GM12891 (cell line): ENCODE results near the gene RNF222.

ENCODE experiments used
- DNase-seq: peaks from one replicate; pipeline ENCODE4 v3.0.0; 2011; ENCODE audit warnings: low spot score; ENCODE audit not compliant: insufficient read length
- FAIRE-seq: peaks from 2 replicates; lab custom pipeline; 2011; peaks lifted over from hg19 to GRCh38; lab: Jason Lieb, UNC
- PAX5 ChIP-seq: IDR thresholded peaks from 2 replicates; pipeline ENCODE4 v1.6.1; 2011; ENCODE audit warnings: low read length, moderate library complexity, mild to moderate bottlenecking; ENCODE audit not compliant: insufficient read depth, severe bottlenecking
- POLR2A ChIP-seq: IDR thresholded peaks from 2 replicates; pipeline ENCODE4 v1.6.1; 2011; ENCODE audit warnings: low read depth, low read length, control low read depth
- POLR2AphosphoS5 ChIP-seq: IDR thresholded peaks from 2 replicates; pipeline ENCODE4 v1.6.1; 2011; ENCODE audit warnings: low read depth, low read length, control low read depth
- POU2F2 ChIP-seq: IDR thresholded peaks from 2 replicates; pipeline ENCODE4 v1.6.1; 2011; ENCODE audit warnings: low read depth, mild to moderate bottlenecking, control low read depth, low read length, moderate library complexity
- SPI1 ChIP-seq: IDR thresholded peaks from 2 replicates; pipeline ENCODE4 v1.6.1; 2011; ENCODE audit warnings: low read depth, low read length, control low read depth
- TAF1 ChIP-seq: IDR thresholded peaks from 2 replicates; pipeline ENCODE4 v1.6.1; 2011; ENCODE audit warnings: low read depth, low read length, control low read depth

The RNF222 gene

DNA sequence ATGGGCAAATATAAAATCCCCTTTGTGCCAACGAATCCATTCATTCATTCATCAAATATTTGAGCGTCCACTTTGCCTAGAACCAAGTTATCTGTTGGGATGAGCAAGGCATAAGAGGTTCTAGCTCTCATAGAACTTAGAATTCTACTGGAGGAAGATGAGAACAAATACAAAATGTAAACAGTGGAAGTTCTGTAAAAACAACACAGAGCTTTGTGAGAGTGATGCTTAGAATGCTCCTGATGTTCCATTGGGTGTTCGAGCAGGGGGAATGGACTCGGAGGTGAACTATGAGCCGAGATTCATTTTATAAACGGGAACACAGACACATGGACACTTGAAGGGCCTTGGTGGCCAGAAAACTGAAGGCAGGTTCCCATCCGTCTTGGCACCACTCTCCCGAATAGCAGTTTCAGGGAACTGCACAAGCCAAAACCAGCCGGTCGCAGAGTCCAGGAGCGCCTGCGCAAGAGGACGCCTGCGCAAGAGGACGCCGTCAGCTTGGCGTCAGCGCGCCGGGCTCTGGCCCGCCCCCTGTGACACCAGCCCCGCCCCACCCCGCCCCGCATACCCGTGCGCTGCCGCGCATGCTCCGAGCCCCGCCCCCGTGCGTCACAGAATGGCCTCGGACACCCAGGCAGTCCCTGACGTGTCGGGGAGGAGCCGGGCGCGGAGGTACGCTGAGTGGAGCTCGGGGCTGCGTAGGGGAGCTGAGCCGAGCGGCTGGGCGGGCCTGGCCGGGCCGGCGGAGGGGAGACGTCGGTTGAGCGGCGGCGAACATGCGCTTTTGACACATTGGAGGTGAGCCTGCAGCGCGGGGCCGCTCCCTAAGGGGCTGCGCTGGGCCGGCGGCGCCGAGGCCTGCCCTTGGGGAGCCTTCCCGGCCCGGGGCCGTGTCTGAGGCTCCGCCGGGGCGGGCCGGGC lies 37.9 kb upstream of the RNF222 start, which contains the start of gene NDEL1:
Gene NDEL1 (plus strand): TSS at position 640 of the 924 bp plus-strand sequence. CDS start 8,388 bp downstream, outside the sequence.
- peak; percentile 97 for FAIRE-seq
- DNase-seq = peak; percentile 98
- TF ChIP-seq POU2F2 = peak; percentile 27; the same call in 1 of the 2 replicates
- peak; percentile 88 for TF ChIP-seq POLR2AphosphoS5
- TF ChIP-seq SPI1 = no peak
- TF ChIP-seq TAF1 = peak; percentile 74; the same call in 1 of the 2 replicates
- TF ChIP-seq POLR2A = peak; percentile 91
- no peak for TF ChIP-seq PAX5

DNA sequence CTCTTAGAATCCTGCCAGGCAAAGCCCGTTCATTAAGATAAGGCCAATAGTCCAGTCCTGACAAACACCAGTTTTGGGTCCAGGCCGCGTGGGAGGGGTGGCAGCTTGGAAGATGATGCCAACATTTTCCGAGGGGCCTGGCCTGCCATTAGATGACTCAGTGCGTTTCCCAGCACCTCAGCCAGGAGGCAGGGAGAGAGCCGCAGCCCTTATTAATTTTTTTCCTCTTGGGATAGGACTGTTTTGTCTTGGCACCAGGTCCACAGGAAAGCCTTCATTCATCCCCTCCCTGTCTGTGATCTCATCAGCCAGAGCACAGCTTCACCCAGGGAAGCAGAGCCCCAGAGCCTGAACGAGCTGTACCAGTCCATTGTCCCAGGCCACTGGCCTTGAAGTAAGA lies 33.3 kb upstream of the RNF222 start:
- FAIRE-seq (no peak), DNase-seq (no peak)
- TF ChIP-seq POU2F2 (no peak), TAF1 (no peak), POLR2AphosphoS5 (no peak), PAX5 (no peak)

DNA sequence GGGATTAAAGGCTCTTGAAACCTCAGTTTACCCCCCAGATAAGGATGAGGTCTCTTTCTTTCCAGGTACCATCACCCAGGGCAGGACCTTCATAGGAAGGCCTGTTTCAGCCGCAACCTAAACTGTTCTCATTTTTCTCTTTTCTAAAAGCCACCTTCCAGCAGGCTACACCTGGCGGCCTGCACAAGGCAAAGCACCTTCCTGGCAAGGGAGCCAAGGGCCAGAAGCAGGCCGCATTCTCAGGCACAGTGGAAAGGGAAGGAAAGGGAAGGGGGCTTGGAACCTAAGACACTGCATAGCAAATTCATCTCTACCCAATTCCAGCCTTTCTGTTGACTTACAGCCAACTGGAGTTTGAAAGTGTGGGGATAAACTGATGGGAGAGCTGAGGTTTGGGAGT lies 29.2 kb upstream of the RNF222 start:
- no peak for TF ChIP-seq SPI1
- no peak for TF ChIP-seq POLR2A
- no peak for TF ChIP-seq POLR2AphosphoS5
- no peak for TF ChIP-seq POU2F2
- TF ChIP-seq TAF1 = no peak
- DNase-seq = no peak
- FAIRE-seq = no peak

DNA sequence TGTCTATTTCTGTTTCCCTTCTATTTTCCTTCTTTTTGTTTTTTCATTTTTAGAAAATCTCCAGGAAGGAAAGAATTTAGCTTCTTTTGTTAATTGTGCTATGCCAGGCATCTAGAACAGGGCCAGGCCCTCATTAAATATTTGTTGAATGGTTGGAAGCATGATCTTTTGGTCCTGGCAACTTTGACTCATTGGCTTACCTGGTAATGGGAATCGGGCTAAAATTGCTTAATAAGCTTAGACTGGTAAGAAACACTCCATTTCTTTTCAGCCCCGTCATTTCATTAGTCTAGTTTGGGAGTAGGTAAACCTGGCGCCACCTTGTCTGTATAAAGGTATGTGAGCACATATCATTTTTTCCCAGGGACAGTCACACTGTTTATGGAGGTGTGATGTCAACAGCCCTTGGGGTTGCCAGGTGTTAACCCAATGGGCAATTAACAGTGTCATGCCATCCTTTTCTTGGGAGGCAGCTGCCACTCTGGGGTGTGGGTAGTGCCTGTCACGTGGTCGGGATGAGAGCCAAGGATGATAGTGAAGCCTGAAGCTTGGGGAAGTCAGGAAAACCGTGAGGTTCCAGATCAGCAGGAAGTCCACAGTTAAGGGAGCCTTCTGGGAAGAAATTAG lies 28.6 kb upstream of the RNF222 start:
- no peak for FAIRE-seq

DNA sequence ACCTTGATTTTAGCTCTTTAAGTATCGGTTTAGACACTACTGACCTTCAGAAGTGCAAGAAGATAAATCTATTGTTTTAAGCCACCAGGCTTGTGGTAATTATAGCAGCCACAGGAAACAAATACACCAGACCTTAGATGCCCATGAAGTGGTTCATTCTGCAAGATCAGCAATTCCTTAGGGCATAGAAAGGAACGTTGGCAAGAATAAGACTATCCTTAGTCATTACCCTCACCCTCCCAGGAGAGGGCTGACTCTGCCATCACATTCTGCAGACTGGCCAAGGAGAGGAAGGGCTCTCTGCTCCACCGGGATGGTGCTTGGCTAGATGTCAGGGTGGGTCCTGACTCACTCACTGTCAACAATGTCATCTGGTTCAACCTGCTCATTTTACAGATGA lies 23.9 kb upstream of the RNF222 start:
- no peak for FAIRE-seq
- DNase-seq = no peak
- TF ChIP-seq POLR2A (no peak), SPI1 (no peak), POU2F2 (no peak), POLR2AphosphoS5 (no peak), PAX5 (no peak), TAF1 (no peak)

More for the DNA sequence above, 28.6 kb upstream of the RNF222 start:
- TF ChIP-seq PAX5 = no peak
- TF ChIP-seq POU2F2 = no peak
- no peak for TF ChIP-seq TAF1
- TF ChIP-seq POLR2A = no peak
- TF ChIP-seq POLR2AphosphoS5 = no peak
- no peak for TF ChIP-seq SPI1
- no peak for DNase-seq

DNA sequence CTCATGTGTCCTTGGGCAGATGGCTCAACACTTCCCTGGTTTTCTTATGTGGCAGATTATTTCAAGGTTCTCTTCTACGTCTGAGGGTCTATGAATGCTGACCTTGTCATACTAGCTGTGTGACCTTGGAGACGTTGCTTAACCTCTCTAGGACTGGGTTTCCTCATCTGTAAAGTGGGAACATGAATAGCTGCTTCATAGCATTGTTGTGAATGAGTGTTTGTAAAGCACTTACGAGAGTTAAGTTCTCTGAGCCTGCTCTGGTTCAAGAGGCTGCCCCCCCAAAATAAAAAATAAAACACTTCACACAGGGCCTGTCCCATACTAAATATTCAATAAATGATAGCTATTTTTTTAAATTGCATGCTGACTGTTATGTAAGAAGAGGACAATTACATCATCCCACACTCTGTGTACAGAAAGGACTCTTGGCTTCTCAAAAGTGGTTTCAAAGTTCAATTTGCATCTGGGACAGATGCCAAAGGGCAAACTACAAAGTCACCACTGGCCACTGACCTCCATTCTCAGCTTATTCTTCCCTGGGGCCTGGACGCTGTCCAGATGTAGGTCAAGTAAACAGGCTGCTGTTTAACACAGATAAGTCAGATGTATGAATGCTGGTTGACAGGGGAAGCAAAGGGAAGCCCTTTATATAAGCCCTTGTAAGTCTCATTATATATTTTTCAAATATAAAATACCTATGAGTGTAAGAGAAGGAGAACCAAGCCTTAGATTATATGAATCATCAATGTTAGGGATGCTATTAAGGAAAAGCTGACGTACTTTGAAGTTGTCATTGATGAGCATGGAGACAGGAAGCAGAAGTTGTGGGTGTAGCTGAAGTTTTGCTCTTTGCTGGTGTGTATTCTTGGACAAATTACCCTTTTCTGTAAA lies 22.7 kb upstream of the RNF222 start:
- TF ChIP-seq PAX5 (no peak), POLR2AphosphoS5 (no peak)
- DNase-seq = no peak
- FAIRE-seq = no peak

DNA sequence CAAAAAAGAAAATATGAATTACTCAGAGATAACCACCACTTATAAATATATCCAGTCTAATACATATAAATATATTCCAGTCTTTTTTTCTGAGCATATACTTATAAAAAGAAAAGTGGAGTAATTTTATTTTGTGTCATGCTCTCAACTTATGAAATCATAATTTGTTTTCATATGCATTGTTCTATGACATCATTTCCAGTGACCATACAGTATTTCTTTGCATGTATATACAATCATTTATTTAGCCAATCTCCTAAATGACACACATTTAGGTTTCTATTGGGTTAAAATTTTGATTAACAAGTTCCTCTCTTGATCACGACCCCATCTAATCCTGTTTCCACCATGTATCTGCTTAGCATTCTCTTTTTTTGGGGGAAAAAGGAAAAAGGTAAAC lies 21.7 kb upstream of the RNF222 start:
- DNase-seq (no peak), FAIRE-seq (no peak)
- TF ChIP-seq TAF1 (no peak), SPI1 (no peak)

DNA sequence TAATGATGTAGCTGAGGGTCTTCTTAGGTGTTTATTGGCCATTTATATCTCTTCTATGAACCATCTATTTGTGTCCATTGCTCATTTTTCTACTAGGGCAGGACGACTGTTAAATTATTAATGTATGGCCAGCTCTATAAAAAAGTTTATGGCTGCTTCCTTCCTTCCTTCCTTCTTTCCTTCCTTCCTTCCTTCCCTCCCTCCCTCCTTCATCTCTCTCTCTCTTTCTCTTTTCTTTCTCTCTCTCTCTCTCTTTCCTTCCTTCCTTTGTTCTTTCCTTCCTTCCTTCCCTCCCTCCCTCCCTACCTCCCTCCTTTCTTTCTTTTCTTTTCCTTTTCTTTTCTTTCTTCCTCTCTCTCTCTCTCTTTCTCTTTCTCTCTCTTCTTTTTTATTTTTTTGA lies 20.8 kb upstream of the RNF222 start:
- TF ChIP-seq TAF1 = no peak
- TF ChIP-seq POLR2A = no peak
- TF ChIP-seq POLR2AphosphoS5 = no peak
- TF ChIP-seq SPI1 = no peak
- TF ChIP-seq PAX5 = no peak
- TF ChIP-seq POU2F2 = no peak
- no peak for DNase-seq
- no peak for FAIRE-seq

DNA sequence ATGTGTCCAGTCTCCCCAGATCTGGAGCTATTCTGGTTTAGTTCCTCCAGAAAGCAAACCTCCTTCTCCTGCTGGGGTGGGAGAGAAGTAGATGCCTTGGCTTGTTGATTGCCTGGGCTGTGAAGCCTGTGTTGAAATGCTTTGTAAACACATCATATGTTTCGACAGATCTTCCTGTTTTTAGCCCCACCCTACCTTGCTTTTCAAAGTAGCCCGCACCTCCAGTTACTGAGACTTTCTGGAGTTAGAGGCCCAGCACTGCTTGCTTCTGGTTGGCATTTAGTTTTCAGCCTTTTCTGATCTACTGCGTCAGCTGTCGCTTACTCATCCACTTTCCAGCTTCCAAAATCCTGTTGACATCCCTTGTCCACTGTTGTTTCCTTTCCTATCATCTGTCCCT lies 20.2 kb upstream of the RNF222 start:
- DNase-seq (no peak), FAIRE-seq (no peak)
- no peak for TF ChIP-seq PAX5
- TF ChIP-seq POLR2A = no peak
- no peak for TF ChIP-seq SPI1
- TF ChIP-seq POLR2AphosphoS5 = no peak
- no peak for TF ChIP-seq POU2F2
- TF ChIP-seq TAF1 = no peak

DNA sequence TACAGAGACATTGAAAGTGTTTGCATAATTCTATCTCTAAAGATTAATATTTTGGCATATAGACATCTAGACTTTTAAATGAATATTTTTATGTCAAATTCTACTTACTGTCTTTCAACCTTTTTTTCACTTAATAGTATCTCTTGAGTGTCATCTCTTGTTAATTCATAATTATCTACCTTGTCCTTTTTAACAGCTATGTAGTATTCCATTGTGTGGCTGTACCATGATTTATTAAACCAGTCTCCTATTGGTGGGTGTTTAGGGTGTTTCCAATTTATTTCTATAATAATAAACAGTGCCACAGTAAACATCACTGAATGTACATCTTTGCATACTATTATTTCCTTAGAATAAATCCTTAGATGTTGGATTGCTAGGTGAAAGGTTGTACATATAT lies 16.3 kb upstream of the RNF222 start:
- DNase-seq (no peak), FAIRE-seq (no peak)
- no peak for TF ChIP-seq POLR2AphosphoS5
- no peak for TF ChIP-seq SPI1
